ENCODE data around the gene REXO1. TPM values are rescaled to one million over a fixed set of nuclear protein-coding genes. Genes with fewer than 3 reads are reported as not detected.

The REXO1 gene
- total and polyA plus RNA-seq, 2 donors: 3.8 to 28.7 TPM

DNA sequence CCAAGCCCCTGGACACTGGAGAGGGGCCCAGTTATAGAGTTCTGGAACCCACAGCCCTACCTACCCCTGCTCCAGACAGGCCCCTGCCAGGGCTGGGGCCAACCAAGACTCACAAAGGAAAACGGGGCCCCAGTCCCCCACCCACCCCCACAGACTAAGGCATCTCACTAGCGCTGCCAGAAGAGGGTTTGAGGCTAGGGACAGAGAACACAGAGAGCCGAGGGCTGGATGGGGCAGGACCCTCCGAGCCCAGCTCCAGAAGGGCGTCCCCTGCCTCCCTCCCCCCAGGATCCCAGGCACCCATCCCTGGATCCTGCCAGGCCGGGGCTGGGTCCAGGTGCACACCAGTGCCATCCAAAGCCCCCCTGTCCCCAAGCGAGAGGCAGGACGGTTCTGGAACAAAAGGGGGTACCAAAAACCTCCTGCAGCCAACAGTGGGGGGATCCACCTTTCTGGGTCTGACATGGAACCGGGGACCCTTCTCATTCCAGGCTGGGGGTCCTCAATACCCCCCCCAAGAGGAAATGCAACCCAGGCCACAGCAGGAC lies 4.4 kb upstream of the REXO1 start:
- peak overlapping the region; percentile 88 to 90 for H3K27ac ChIP-seq (ENCODE audit: low read depth in 1 of 2, low read length in 1 of 2)
- peak in 1 of 9 donors; percentile 65 for DNase-seq (ENCODE audit: low read depth in 6 of 9, low spot score in 9 of 9)
- peaks cover 0 to 3% of the 10 kb centered on the region in 2 donors for H3K9me3 ChIP-seq (ENCODE audit: control insufficient read depth in 2 of 2, insufficient read depth in 1 of 2, low read length in 1 of 2)
- H3K4me1 ChIP-seq (ENCODE audit: control insufficient read depth in 2 of 2, insufficient read depth in 2 of 2, low read length in 2 of 2): peaks cover 61 to 83% of the 10 kb centered on the region in 2 donors
- H3K4me3 ChIP-seq (ENCODE audit: low read length in 2 of 2): peak overlapping the region; percentile 39 to 71
- no peaks in the 10 kb centered on the region for H3K27me3 ChIP-seq (ENCODE audit: control insufficient read depth in 2 of 2, insufficient read depth in 1 of 2, low read length in 1 of 2)
- no peaks in the 10 kb centered on the region for H3K36me3 ChIP-seq (ENCODE audit: control insufficient read depth in 2 of 2, insufficient read depth in 2 of 2, low read length in 1 of 2)
- 57% methylated on average over 9 of the region's 9 CpGs for WGBS

DNA sequence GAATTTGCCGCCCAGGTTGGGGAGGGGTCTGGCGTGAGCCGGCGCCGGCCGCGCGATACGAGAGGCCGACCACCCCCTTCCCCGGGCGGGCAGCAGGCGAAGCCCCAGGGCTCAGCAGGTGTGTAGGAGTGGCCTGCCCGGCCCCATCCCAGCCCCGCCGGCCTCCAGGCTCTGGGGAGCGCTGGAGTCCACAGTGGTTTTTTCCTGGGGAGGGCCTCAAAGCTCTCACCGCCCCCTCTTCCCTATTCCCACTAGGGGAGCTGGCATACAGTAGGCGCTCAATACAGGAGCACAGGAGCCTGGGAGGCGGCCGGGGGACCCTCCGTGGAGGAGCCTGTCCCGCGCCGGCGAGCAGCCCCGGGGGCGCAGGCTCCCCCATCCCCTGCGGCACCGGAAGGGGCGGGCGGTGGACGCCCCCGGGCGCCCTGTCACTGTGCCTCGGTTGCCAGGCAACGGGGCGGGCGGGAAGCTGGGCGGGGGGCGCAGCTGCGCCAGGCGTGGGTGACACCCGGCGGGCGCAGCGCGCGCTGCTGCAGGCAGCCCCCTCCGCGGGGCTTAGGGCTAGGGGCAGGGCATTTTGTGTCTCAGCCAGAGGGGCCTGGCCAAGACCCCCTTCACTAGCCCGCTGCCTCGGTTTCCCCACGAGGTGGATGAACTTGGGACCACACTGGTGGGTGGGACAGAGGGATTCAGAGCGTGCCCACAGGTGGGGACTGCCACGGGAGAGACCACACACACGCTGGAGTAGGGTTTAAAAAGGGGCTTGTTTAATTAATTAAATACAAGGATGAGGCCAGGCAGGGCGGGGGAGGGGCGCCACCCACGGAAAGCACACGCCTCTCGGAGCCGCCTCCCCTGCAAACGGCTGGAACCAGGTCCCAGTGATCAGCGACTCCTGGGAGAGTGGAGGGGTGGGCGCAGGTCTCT lies 3.6 kb upstream of the REXO1 start:
- Histone ChIP-seq H3K36me3 (ENCODE audit: control insufficient read depth in 2 of 2, insufficient read depth in 2 of 2, low read length in 1 of 2) (peaks cover 0 to 1% of the 10 kb centered on the region in 2 donors), H3K4me1 (ENCODE audit: control insufficient read depth in 2 of 2, insufficient read depth in 2 of 2, low read length in 2 of 2) (peaks cover 60 to 83% of the 10 kb centered on the region in 2 donors), H3K4me3 (ENCODE audit: low read length in 2 of 2) (peak overlapping the region; percentile 41 to 71), H3K27me3 (ENCODE audit: control insufficient read depth in 2 of 2, insufficient read depth in 1 of 2, low read length in 1 of 2) (no peaks in the 10 kb centered on the region), H3K9me3 (ENCODE audit: control insufficient read depth in 2 of 2, insufficient read depth in 1 of 2, low read length in 1 of 2) (peaks cover 0 to 3% of the 10 kb centered on the region in 2 donors), H3K27ac (ENCODE audit: low read depth in 1 of 2, low read length in 1 of 2) (peak overlapping the region; percentile 89 to 90)
- WGBS: 19% methylated on average over 66 of the region's 66 CpGs
- peak in 8 of 9 donors; percentile 47 to 95 (median 90) for DNase-seq (ENCODE audit: low read depth in 6 of 9, low spot score in 9 of 9)

DNA sequence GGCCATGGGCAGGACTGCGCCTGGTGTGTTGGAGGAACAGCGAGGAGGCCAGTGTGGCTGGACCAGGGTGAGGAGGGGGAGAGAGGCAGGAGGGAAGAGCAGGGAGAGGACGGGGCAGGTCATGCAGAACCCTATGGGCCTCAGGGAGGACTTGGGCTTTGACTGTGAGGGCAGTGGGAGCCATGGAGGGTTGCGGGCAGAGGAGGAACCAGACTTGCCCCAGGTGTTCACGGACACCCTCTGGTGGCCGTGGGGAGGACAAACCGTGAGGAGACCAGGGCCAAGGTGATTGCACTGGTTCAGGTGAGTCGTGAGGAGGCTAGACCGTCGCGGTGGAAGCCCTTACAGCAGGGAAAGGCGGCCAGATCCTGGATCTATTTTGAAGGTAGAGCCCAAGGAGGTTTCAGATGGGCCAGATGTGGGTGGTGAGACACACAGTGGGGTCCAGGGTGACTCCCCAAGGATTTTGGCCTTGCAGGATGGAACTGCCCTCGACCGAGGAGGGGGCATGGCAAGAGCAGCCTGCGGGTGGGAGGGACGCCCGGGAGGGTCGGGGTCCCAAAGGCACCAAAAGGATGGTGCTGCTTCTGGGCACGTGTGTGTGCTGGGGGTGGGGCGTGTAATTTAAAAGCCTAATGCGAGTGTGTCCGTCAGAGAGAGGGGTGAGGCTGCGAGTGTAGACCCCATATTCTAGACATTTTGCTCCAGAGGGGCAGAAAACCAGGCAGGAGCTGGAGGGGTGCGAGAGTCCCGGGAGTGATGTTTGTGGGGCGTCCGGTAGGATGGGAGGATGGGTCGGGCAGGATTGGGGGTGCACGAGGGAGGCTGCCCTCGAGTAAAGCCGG lies 2.7 kb upstream of the REXO1 start:
- Histone ChIP-seq H3K27me3 (ENCODE audit: control insufficient read depth in 2 of 2, insufficient read depth in 1 of 2, low read length in 1 of 2) (no peaks in the 10 kb centered on the region), H3K36me3 (ENCODE audit: control insufficient read depth in 2 of 2, insufficient read depth in 2 of 2, low read length in 1 of 2) (peaks cover 0 to 4% of the 10 kb centered on the region in 2 donors), H3K4me1 (ENCODE audit: control insufficient read depth in 2 of 2, insufficient read depth in 2 of 2, low read length in 2 of 2) (peaks cover 63 to 84% of the 10 kb centered on the region in 2 donors), H3K27ac (ENCODE audit: low read depth in 1 of 2, low read length in 1 of 2) (peak overlapping the region; percentile 86 to 89), H3K9me3 (ENCODE audit: control insufficient read depth in 2 of 2, insufficient read depth in 1 of 2, low read length in 1 of 2) (no peaks in the 10 kb centered on the region), H3K4me3 (ENCODE audit: low read length in 2 of 2) (peak overlapping the region; percentile 41 to 71)
- DNase-seq (ENCODE audit: low read depth in 6 of 9, low spot score in 9 of 9): no peak
- 84% methylated on average over 31 of the region's 31 CpGs for WGBS

DNA sequence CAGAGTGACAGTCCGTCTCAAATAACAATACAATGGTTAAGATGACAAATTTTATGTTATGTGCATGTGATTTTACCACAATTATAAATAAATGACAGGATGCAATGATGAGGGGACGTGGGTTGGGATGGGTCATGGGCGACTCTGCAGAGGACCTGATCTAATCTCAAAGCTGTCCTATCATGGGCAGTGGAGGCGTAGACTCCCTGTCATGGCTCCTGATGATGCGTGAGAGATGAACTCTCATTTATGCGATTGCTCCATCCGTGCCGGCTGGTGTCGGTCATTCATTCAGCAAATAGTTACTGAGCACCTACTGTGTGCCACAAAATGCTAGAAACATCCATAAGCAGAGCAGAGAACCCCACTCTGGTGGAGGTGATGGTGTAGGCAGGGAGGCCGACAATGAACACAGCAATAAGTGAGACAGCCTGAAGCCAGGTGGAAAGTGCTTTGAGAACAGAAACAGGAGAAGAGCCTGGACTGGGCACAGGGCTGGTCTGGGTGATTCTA lies 1.7 kb upstream of the REXO1 start:
- WGBS: 98% methylated on average over 10 of the region's 10 CpGs
- peaks cover 7 to 15% of the 10 kb centered on the region in 2 donors for H3K36me3 ChIP-seq (ENCODE audit: control insufficient read depth in 2 of 2, insufficient read depth in 2 of 2, low read length in 1 of 2)

DNA sequence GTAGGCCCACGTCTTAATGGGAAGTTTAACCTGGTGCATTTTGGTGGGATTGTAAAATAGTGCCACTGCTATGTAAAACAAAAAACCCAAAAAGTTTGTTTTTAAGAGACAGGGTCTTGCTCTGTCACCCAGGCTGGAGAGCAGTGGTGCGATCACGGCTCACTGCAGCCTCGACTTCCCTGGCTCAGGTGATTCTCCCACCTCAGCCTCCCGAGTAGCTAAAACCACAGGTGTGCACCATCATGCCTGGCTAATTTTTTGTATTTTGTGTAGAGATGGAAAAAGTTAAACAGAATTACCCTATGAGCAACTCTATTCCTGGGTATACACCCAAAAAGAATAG lies 820 bp upstream of the REXO1 start:
- H3K36me3 ChIP-seq (ENCODE audit: control insufficient read depth in 2 of 2, insufficient read depth in 2 of 2, low read length in 1 of 2): peaks cover 15 to 23% of the 10 kb centered on the region in 2 donors
- peaks cover 45 to 78% of the 10 kb centered on the region in 2 donors for H3K4me1 ChIP-seq (ENCODE audit: control insufficient read depth in 2 of 2, insufficient read depth in 2 of 2, low read length in 2 of 2)
- no peak for DNase-seq (ENCODE audit: low read depth in 6 of 9, low spot score in 9 of 9)
- H3K9me3 ChIP-seq (ENCODE audit: control insufficient read depth in 2 of 2, insufficient read depth in 1 of 2, low read length in 1 of 2): no peaks in the 10 kb centered on the region
- H3K4me3 ChIP-seq (ENCODE audit: low read length in 2 of 2): no peak overlapping the region
- H3K27me3 ChIP-seq (ENCODE audit: control insufficient read depth in 2 of 2, insufficient read depth in 1 of 2, low read length in 1 of 2): no peaks in the 10 kb centered on the region
- peak overlapping the region; percentile 46 to 55 for H3K27ac ChIP-seq (ENCODE audit: low read depth in 1 of 2, low read length in 1 of 2)
- 71% methylated on average over 5 of the region's 5 CpGs for WGBS

More for the DNA sequence above, 1.7 kb upstream of the REXO1 start:
- Histone ChIP-seq H3K4me3 (ENCODE audit: low read length in 2 of 2) (no peak overlapping the region), H3K9me3 (ENCODE audit: control insufficient read depth in 2 of 2, insufficient read depth in 1 of 2, low read length in 1 of 2) (no peaks in the 10 kb centered on the region), H3K27me3 (ENCODE audit: control insufficient read depth in 2 of 2, insufficient read depth in 1 of 2, low read length in 1 of 2) (no peaks in the 10 kb centered on the region), H3K27ac (ENCODE audit: low read depth in 1 of 2, low read length in 1 of 2) (no peak overlapping the region), H3K4me1 (ENCODE audit: control insufficient read depth in 2 of 2, insufficient read depth in 2 of 2, low read length in 2 of 2) (peaks cover 53 to 78% of the 10 kb centered on the region in 2 donors)
- no peak for DNase-seq (ENCODE audit: low read depth in 6 of 9, low spot score in 9 of 9)

DNA sequence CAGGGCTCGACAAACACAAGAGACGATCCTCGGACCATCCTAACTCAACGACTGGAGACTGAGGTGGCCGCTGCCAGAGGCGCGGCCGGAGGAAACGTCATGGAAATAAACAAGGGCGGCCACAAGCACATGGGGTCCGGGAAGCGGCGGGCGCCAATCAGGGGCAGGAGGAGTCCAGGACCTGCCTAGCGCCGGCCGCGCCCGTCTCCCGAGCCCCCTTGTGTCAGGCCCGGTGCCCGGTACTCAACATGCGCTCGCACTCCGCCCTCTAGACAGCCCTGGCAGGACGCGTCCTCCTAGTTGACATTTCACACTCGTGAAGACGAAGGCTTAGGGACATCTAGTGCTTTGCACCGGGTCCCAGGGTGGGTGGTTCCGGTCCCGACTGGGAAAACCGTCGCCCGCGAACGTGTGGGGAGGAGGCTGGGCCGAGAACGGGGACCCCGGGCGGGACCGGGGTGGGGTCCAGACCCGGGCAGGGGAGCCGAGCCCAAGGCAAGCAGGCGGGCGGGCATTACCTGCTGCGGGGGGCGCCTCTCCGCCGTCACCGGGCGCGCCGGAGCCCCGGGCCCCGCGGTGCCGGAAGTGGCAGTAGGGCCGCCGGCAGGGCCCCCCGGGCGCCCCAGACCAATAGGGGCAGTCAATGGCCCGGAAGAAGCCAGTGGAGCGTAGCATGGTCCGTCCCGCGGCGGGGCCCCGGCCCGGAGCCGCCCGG lies 442 bp downstream of the REXO1 start:
- Histone ChIP-seq H3K36me3 (ENCODE audit: control insufficient read depth in 2 of 2, insufficient read depth in 2 of 2, low read length in 1 of 2) (peaks cover 15 to 30% of the 10 kb centered on the region in 2 donors), H3K4me1 (ENCODE audit: control insufficient read depth in 2 of 2, insufficient read depth in 2 of 2, low read length in 2 of 2) (peaks cover 35 to 76% of the 10 kb centered on the region in 2 donors), H3K9me3 (ENCODE audit: control insufficient read depth in 2 of 2, insufficient read depth in 1 of 2, low read length in 1 of 2) (no peaks in the 10 kb centered on the region), H3K4me3 (ENCODE audit: low read length in 2 of 2) (peak overlapping the region; percentile 91 to 97), H3K27ac (ENCODE audit: low read depth in 1 of 2, low read length in 1 of 2) (peak overlapping the region; percentile 64 to 98), H3K27me3 (ENCODE audit: control insufficient read depth in 2 of 2, insufficient read depth in 1 of 2, low read length in 1 of 2) (no peaks in the 10 kb centered on the region)
- WGBS: under 1% methylated on average over 72 of the region's 72 CpGs
- no peak for DNase-seq (ENCODE audit: low read depth in 6 of 9, low spot score in 9 of 9)

DNA sequence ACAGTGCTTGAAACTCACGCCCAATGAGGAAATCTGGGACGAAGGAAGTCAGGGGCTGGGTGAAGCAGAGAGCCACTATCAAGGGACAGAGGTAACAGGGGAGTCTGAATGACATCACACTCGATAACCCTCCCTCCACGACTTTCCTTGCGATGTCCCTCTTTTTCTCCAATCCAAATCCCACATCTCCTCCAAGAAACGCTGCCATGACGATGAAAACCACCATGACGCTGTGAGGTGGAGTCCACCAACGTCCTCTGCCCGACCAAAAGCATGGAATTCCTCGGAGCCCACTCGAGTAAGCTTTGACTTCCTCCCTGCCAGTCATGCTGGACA lies 967 bp downstream of the REXO1 start:
- no peak for DNase-seq (ENCODE audit: low read depth in 6 of 9, low spot score in 9 of 9)
- H3K9me3 ChIP-seq (ENCODE audit: control insufficient read depth in 2 of 2, insufficient read depth in 1 of 2, low read length in 1 of 2): no peaks in the 10 kb centered on the region
- peaks cover 19 to 30% of the 10 kb centered on the region in 2 donors for H3K36me3 ChIP-seq (ENCODE audit: control insufficient read depth in 2 of 2, insufficient read depth in 2 of 2, low read length in 1 of 2)
- peak overlapping the region; percentile 91 to 97 for H3K4me3 ChIP-seq (ENCODE audit: low read length in 2 of 2)
- peak overlapping the region; percentile 36 to 64 for H3K27ac ChIP-seq (ENCODE audit: low read depth in 1 of 2, low read length in 1 of 2)
- 11% methylated on average over 12 of the region's 12 CpGs for WGBS
- H3K27me3 ChIP-seq (ENCODE audit: control insufficient read depth in 2 of 2, insufficient read depth in 1 of 2, low read length in 1 of 2): no peaks in the 10 kb centered on the region
- peaks cover 32 to 74% of the 10 kb centered on the region in 2 donors for H3K4me1 ChIP-seq (ENCODE audit: control insufficient read depth in 2 of 2, insufficient read depth in 2 of 2, low read length in 2 of 2)

DNA sequence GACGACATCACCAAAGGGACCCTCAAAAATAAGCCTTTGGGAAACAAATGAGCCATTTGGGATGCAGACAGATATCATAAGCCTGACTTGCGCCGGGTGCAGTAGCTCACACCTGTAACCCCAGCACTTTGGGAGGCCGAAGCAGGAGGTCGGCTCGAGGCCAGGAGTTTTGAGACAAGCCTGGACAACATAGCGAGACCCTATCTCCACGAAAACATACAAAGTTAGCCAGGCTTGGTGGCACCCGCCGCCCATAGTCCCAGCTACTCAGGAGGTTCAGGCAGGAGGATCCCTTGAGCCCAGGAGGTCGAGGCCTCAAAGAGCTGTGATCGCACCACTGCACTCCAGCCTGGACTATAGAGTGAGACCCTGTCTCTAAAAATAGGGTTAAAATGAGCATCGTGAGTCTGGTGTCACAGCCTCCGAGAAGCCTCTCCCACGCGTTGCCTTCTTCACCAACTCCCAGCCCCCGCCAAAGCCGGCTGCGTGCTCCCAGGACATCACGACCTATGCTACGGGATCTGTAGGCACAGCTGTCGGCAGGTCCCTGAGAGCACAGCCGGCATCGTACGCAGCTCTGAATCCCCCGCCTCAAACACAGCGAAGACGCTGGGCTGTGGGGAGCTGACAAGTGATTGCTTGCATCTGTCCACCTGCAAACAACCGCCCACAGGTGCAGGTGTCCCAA lies 1.6 kb downstream of the REXO1 start:
- Histone ChIP-seq H3K27ac (ENCODE audit: low read depth in 1 of 2, low read length in 1 of 2) (no peak overlapping the region), H3K4me3 (ENCODE audit: low read length in 2 of 2) (peak overlapping the region; percentile 91 to 97), H3K9me3 (ENCODE audit: control insufficient read depth in 2 of 2, insufficient read depth in 1 of 2, low read length in 1 of 2) (no peaks in the 10 kb centered on the region), H3K27me3 (ENCODE audit: control insufficient read depth in 2 of 2, insufficient read depth in 1 of 2, low read length in 1 of 2) (no peaks in the 10 kb centered on the region), H3K4me1 (ENCODE audit: control insufficient read depth in 2 of 2, insufficient read depth in 2 of 2, low read length in 2 of 2) (peaks cover 32 to 70% of the 10 kb centered on the region in 2 donors), H3K36me3 (ENCODE audit: control insufficient read depth in 2 of 2, insufficient read depth in 2 of 2, low read length in 1 of 2) (peaks cover 21 to 30% of the 10 kb centered on the region in 2 donors)
- 95% methylated on average over 29 of the region's 29 CpGs for WGBS
- no peak for DNase-seq (ENCODE audit: low read depth in 6 of 9, low spot score in 9 of 9)

Measured in thymus (tissue), 11 donors.